Vagina (tissue), 2 donors: ENCODE measurements around the gene PRPF19.

Experiments
- POLR2AphosphoS5 ChIP-seq, 2 donors: sonication (generic); formaldehyde crosslinking; IDR thresholded peaks; one replicate each; pipeline ENCODE4 v1.9.0; 2017; ENCODE audit warnings: antibody characterized with exemption in 2 of 2, mild to moderate bottlenecking in 2 of 2, low read depth in 1 of 2; ENCODE audit not compliant: insufficient read depth in 1 of 2
- TF ChIP-seq, protein P1 (sequence below), 3 experiments: fragments of 450-650 bp in 2 of 3; fragments of 200-600 bp in 1 of 3; sonication (generic) in 1 of 3; IDR thresholded peaks; one replicate each; pipeline ENCODE4 v1.5.1; 2017 to 2019; ENCODE audit warnings: antibody characterized with exemption in 3 of 3, mild to moderate bottlenecking in 2 of 3, moderate library complexity in 2 of 3

DNA sequence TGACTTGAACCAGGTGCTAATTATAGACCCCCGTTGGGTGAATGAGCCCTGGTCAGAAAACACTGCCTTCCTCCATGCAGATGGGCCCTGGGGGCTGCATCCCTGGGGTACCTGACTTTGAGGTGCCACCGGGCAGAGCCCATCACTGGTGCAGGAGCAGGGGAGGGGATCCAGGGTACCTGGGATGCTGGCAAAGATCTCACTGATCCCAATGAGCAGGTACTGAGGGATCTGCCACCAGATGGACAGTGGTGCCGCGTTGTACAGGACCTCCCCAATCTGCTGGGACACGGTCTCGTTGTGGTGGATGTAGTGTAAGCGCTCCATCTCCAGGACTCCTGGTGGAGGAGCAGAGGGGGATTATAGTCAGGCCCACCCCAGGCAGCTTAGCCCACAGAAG, 32.9 kb upstream of the PRPF19 start:
- TF ChIP-seq POLR2AphosphoS5 (IDR thresholded peaks at IDR 0.05; ENCODE audit: insufficient read depth in 1 of 2, low read depth in 1 of 2) = no peak
- TF ChIP-seq, protein P1, sequence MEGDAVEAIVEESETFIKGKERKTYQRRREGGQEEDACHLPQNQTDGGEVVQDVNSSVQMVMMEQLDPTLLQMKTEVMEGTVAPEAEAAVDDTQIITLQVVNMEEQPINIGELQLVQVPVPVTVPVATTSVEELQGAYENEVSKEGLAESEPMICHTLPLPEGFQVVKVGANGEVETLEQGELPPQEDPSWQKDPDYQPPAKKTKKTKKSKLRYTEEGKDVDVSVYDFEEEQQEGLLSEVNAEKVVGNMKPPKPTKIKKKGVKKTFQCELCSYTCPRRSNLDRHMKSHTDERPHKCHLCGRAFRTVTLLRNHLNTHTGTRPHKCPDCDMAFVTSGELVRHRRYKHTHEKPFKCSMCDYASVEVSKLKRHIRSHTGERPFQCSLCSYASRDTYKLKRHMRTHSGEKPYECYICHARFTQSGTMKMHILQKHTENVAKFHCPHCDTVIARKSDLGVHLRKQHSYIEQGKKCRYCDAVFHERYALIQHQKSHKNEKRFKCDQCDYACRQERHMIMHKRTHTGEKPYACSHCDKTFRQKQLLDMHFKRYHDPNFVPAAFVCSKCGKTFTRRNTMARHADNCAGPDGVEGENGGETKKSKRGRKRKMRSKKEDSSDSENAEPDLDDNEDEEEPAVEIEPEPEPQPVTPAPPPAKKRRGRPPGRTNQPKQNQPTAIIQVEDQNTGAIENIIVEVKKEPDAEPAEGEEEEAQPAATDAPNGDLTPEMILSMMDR (IDR thresholded peaks at IDR 0.05) = no peak
